GM18517 (cell line): ENCODE results near the gene ERCC2.
"Not testable (repeated sequence)": the region's sequence is repeated elsewhere in the genome, so short reads cannot be mapped to it uniquely, and the experiment has no call there.

Source experiments
- ATAC-seq: cut with Tn5 transposase; IDR thresholded peaks from one replicate; pipeline ENCODE4 v1.9.1; 2021; ENCODE audit warnings: mild to moderate bottlenecking, moderate library complexity; ENCODE audit not compliant: unreplicated experiment

The ERCC2 gene

DNA sequence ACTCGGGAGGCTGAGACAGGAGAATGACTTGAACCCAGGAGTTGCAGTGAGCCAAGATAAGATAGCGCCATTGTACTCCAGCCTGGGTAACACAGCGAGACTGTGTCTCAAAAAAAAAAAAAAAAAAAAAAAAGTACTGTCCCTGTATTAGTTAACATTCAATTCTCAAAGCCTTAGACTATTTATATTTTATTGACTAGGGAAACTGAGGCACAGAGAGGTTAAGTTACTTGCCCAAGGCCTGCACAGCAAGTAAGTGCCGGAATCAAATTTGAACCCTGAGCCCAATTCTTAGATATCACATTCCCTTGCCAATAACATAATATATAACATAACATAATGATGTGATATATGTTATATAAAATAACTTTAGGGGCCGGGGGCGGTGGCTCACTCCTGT, 30.7 kb downstream of the ERCC2 start:
- no peak for ATAC-seq

DNA sequence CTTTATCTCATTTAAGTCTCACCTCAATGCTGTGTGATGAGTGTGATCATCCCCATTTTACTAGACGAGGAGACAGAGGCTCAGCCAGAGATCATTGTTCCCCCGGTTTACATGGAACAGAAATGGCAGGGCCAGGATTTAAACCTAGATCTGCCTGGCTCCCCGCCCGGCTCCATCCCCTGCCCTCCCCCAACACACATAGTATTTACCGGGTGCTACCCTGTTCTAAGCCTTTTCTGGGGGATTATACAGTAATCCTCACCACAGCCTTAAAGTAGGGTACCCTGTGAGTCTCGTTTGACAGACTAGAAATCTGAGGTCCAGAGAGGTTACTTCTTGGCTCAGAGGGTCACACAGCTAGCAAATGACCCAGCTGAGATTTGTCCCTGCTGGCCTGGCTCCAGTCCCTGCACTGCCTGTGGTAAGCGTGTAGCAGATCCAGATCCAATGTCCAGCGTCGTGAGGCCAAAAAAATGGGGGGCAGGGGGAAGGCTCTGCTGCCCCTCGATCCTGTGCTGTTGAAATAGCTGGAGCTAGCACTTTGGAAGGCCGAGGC, 33.6 kb downstream of the ERCC2 start:
- no peak for ATAC-seq

DNA sequence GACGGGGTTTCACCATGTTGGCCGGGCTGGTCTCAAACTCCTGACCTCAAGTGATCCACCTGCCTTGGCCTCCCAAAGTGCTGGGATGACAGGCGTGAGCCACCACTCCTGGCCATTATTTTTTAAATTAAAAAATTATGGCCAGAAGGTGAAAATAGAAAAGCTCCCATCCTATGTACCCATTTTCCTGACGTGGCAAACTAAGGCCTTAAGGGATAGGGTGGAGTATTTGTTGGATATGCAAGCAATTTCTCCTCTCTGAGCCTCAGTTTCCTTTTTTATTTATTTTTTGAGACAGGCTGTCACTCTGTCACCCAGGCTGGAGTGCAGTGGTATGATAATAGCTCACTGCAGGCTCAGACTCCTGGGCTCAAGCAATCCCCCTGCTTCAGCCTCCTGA, 35.5 kb downstream of the ERCC2 start:
- ATAC-seq = not testable (repeated sequence)

DNA sequence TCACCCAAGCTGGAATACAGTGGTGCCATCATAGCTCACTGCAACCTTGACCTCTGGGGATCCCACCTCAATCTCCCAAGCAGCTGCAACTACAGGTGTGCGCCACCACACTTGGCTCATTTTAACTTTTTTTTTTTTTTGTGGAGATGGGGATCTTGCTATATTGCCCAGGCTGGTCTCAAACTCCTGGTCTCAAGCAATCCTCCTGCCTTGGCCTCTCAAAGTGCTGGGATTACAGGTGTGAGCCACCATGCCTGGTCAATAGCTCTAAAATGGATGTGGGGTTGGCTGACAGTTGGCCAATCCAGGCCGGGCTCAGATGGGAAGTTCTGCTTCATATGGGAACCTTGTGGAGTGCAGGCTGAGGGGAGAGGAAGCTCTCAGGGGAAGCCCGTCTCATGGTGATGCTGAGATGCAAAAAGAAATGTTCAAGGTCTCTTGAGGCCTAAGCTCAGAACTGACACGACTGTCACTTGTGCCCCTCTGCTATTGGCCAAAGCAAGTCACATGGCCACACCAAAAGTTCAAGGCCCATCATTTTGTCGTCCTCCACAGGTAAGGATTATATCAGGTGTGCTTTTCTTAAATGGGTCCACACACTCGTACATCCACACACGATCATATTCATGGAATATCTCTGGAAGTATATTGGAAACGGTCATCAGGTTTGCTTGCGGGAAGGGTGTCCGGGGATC, 36.6 kb downstream of the ERCC2 start:
- ATAC-seq = no peak

DNA sequence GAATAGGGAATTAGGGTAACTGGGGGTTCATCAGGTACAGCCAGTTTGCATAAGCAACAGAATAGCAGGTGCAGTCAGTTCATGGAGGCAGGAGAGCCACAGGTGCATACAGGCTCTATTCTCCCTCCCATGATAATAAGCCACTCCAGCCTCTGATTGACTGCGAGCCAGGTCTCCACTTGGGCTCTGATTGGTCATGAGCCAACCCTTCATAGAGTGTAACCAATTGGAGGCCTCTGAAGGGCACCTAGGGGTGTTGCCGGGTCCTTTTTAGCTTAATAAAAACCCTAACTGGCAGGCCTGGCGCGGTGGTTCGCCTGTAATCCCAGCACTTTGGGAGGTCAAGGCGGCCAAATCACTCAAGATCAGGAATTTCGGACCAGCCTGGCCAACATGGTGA, 39.0 kb downstream of the ERCC2 start:
- no peak for ATAC-seq

DNA sequence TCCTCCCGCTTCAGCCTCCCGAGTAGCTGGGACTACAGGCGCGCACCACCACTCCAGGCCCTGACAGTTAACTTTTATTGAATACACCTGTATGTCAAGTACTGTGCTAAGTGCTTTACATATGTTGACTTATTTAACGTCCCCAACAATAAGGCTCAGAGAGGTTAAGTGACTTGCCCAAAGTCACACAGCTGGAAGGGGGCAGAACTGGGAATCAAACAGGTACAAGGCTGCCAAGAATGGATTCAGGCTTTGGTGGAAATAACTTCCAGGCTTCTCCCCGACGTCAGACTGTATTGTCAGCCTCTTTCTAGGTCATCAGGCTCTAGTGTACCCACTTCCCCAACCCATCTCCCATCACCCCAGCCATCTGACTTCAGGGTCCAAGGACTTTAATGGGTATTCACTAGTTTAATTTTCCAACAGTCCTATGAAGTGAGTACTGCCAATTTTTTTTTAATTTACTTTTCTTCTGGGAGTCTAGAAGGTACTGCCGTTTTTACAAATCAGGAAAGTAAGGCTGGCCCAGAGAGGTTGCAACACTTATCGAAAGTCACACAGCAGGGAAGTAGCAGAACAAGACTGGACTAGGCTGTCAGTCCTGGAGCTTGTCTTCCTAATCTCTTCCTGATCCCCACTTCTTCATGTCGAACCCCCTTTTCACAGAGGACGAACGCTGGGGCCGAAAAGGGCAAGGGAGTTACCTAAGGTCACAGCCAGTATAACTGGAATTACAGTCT, 42.8 kb downstream of the ERCC2 start:
- no peak for ATAC-seq

DNA sequence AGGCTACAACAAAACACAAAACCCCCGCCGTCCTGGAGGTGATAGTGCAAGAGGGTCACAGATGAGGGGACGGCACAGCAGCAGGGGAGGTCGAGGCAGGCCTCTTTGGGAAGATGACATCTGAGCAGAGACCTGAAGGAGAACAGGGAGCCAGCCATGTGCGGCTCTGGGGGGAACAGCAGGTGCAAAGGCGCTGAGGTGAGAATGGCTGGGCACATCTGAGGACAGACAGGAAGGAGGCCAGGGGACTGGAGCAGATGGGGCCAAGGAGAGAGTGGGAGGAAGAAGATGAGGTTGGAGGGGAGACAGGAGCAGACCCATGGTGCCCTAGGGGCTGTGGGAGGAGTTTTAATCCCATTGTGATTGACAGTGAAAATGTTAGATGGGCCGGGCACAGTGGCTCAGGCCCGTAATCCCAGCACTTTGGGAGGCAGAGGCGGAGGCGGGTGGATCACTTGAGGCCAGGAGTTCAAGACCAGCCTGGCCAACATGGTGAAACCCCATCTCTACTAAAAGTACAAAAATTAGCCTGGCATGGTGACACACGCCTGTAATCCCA, 45.9 kb downstream of the ERCC2 start:
- no peak for ATAC-seq

DNA sequence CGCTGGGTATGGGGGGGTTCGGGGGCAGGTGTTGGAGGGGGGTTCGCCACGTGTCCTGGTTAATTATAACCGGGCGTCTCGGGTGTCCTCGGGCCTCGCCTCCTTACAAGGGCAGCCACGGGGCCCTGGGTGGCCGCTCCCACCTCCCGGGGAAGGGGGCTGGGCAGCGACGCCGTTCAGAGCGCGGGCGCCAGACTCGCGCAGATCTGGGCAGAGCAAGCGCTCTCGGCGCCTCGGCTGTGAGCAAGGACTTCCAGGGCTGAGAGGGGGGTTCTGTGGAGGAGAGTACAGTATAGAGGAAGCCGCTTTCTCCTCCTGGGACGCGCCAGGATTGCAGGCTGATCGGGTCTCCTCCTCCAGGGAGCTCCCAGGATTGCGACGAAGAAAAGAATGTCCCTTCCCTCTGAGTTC, 46.7 kb downstream of the ERCC2 start:
- no peak for ATAC-seq

DNA sequence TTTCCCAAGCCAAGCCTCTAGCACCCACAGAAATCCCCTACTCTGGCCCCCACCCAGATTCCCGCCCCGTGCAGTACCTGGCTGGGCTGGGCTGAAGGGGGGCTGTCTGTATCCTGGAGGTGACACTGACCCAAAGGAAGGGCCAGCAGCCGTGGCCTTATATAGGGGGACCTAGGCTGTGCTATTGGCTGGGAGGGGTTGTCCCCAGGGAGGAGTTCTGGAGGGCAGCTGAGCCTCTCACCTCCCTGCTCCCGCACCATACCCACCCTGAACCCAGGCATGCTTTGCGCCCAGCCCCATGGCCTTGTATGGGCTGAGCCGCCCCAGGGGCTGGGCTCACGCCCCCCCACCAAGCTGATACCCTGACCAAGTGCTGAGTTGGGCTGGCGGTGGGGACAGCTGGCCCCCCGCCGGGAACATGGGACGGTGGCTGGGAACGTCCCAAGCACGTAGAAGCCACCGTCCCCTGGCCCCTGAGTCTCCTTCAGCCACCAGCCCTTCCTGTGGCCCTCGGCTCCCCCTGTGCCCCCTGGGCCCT, 47.6 kb downstream of the ERCC2 start, which contains the start of gene CKM:
CKM (minus strand) TSS at position 132 of the 538 bp plus-strand sequence. CDS start 3,162 bp downstream, outside the sequence.
- no peak for ATAC-seq

DNA sequence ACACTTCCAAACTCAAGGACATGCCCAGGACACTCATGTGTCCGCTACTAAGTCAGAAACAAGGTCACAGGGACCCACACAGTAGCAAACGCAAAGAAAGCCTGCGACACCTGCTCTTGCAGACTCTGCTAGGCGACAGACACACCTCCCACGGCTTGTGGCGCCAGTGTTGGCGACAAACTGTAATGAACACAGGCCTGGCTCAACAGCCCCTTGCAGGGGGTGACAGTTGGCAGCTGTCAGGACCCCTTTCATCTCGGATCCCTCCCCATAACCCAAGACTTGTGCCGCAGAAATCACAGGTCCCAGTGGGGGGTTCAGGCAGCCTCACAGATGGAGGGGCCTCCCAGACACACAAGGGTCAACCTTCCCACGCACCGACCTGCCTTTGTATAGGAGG, 48.1 kb downstream of the ERCC2 start:
- ATAC-seq = no peak

DNA sequence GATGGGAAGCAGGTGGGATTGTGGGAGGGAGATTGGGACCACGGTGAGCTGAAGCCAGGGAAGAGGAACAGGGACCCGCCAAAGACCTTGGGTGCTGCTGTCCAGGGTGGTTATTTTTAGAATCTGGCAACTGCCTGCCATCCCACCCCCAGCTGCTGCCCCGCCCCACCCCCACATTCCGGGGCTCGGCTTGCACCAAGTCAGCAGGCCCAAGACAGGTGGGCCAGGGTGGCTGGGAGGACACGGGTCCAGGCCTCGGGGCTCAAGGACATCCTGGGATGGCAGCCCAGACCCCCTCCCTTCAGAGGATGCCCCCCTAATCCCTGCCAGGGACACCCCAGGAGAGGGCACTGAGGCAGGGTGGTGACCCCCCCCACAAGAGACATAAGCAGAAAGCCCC, 48.5 kb downstream of the ERCC2 start:
- no peak for ATAC-seq

DNA sequence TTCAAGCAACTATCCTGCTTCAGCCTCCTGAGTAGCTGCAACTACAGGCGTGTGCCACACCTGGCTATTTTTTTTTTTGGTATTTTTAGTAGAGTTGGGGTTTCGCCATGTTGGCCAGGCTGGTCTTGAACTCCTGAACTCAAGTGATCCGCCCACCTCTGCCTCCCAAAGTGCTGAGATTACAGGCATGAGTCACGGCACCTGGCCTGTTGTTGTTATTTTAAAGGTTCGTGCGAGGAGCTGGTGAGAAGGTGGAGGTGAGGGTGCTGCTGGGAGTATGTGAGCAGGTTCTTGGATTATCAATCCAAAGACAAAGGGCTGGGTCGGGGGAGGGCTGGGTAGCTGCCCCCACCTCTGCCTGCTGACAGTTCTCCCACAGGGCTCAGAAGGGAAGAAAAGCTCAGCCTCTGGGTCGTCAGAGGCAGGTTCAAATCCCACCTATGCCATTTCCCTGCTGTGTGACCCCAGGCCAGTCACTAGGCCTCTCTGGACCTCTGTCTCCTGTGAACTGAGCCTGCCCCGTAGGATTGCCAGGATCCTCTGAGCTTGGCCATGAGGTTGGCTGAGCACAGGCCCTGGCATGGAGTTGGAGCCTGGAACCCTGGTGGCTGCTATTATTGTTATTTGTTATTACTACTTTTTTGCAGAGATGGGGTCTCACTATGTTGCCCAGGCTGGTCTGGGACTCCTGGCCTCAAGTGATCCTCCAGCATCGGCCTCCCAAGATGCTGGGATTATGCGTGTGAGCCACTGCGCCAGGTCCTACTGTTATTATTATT, 49.2 kb downstream of the ERCC2 start:
- ATAC-seq = no peak

DNA sequence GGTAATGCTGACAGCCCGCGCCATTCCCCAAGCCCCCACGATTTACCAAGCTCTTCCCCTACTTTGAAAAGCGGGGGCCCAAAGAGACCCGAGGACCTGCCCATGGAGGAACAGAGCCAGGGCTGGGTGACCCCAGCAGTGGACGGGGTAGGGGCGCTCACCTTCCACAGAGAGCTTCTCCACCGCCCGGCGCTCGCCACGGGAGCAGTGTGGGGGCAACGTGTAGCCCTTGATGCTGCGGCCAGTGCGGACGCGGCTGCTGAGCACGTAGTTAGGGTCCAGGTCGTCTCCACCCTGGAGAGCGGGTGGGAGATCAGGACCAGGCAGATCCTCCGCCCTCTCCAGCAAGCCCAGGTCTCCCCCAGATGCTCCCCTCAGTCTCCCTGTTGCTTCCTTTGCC, 55.1 kb downstream of the ERCC2 start:
- ATAC-seq = no peak

DNA sequence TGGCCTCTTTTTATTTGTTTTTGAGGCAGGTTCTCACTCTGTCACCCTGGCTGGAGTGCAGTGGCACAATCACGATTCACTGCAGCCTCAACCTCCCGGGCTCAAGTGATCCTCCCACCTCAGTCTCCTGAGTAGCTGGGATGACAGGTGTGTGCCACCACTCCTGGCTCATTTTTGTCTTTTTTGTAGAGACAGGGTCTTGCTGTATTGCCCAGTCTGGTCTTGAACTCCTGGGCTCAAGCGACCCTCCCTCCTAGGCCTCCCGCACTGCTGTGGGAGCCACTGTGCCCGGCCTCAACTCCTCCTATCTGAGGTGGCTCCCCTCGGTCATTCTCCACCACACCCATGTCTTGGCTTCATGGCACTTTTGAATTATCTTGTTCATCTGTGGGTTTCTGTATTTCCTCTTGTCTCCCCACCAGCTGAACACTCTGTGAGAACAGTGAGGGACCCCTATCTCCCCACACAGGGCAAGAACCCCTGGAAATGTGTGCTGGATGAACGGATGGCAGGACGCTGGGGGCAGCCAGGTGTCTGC, 55.6 kb downstream of the ERCC2 start:
- ATAC-seq = no peak

DNA sequence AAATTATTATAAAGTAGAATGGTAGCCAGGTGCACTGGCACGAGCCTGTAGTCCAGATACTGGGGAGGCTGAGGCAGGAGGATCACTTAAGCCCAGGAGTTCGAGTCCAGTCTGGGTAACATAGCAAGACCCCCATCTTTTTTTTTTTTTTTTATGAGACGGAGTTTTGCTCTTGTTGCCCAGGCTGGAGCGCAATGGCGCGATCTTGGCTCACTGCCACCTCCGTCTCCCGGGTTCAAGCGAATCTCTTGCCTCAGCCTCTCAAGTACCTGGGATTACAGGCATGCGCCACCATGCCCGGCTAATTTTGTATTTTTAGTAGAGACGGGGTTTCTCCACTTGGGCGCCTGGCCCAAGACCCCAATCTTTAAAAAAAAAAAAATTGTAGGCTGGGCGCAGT, 58.1 kb downstream of the ERCC2 start:
- ATAC-seq = not testable (repeated sequence)

DNA sequence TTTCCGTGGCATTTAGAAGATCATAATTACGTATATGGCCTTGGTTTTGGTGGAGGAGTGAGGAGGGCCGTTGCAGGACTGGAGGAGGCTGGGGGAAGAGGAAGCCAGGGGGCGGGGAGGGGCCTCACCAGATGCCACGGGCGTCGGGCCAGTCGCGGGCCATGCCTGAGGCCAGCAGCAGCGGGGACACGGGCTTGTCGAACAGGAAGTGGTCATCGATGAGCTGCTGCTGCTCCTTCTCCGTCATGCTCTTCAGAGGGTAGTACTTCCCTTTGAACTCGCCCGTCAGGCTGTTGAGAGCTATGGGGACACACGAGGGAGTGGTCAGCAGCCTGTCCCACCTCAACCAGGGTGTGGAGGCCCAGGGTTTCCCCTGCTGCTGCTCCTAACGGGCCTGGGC, 58.8 kb downstream of the ERCC2 start:
- ATAC-seq = no peak

DNA sequence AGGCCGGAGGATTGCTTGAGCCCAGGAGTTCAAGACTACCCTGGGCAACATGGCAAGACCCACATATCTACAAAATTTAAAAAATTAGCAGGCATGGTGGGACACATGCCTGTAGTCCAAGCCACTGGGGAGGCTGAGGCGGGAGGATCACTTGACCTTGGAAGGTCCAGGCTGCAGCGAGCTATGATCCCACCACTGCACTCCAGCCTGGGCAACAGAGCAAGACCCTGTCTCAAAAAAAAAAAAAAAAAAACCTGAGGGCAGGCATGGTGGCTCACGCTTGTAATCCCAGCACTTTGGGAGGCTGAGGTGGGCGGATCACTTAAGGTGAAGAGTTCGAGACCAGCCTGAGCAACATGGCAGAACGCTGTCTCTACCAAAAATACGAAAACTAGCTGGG, 61.1 kb downstream of the ERCC2 start:
- ATAC-seq = not testable (repeated sequence)

DNA sequence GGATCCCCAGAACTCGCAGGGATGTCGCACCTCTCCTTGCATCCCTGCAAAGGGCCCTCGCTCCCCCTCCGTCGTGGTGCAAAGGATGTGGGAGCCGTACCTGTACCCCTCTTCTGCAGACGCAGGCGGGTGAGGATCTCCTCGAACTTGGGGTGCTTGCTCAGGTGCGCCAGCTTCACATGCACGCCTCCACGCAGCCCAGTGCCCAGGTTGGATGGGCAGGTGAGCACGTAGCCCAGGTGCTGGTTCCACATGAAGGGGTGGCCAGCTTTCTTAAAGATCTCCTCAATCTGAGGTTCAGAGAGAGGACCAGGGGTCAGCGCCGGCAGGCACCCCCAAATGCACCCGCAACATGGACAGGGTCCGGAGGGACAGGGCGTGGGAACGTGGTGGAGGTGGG, 63.0 kb downstream of the ERCC2 start:
- ATAC-seq = no peak

DNA sequence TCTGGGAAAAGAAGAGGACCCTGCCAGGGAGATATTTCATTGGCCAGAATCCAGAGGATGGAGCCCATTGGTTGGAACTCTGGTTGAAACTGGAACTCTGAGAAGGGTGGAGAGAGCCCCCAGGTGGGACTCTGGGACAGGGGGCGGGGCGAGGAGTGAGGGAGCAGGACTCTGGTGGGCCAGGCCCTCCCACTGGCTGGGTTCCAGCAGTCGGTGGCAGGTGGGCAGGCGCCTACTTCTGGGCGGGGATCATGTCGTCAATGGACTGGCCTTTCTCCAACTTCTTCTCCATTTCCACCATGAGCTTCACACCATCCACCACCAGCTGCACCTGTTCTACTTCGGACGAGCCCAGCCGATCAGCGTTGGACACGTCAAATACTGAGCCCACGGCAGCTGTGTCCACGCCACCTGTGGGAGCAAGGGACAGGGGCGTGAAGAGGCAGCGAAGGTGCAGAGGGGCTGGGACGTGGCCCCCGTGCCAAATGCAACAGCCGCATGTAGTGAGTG, 63.8 kb downstream of the ERCC2 start:
- no peak for ATAC-seq

DNA sequence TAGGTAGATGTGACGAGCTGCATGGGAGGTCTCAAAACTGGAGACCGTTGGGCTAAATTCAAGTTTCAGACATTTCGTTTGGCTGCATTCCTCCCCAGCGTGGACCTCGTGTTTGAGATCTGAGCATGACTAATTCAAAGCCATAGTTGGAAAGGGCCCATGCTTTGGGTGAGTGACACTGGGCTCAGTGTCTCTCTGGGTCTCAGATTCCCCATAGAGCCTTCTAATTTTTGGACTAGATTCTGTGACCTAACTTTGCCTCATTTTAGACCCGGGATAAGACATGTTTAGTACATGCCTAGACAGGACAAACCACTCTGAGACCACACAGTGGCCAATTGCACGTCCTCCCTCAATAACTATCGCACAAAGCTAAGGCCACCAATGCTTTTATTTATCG, 64.3 kb downstream of the ERCC2 start:
- no peak for ATAC-seq
